Osteocyte (in vitro differentiated cells): ENCODE data around the gene FAM3D. TPM values are rescaled to one million over a fixed set of nuclear protein-coding genes. Genes with fewer than 3 reads are reported as not detected.

Experiments
- DNase-seq: peaks from one replicate; pipeline ENCODE4 v3.0.0; 2021; ENCODE audit warnings: mixed read lengths; ENCODE audit not compliant: unreplicated experiment; ENCODE audit errors: extremely low spot score
- H3K27ac Mint-ChIP-seq: one replicate; pipeline ENCODE4 v1.8.0; 2021; ENCODE audit warnings: mild to moderate bottlenecking, mixed read lengths; ENCODE audit not compliant: unreplicated experiment
- H3K27me3 Mint-ChIP-seq: one replicate; pipeline ENCODE4 v1.8.0; 2021; ENCODE audit warnings: mixed read lengths; ENCODE audit not compliant: unreplicated experiment
- H3K36me3 Mint-ChIP-seq: one replicate; pipeline ENCODE4 v1.8.0; 2021; ENCODE audit warnings: mixed read lengths; ENCODE audit not compliant: unreplicated experiment
- H3K4me1 Mint-ChIP-seq: one replicate; pipeline ENCODE4 v1.8.0; 2021; ENCODE audit warnings: mixed read lengths; ENCODE audit not compliant: unreplicated experiment
- H3K4me3 Mint-ChIP-seq: one replicate; pipeline ENCODE4 v1.8.0; 2021; ENCODE audit warnings: mild to moderate bottlenecking, moderate library complexity, mixed read lengths; ENCODE audit not compliant: unreplicated experiment
- H3K9me3 Mint-ChIP-seq: one replicate; pipeline ENCODE4 v1.8.0; 2021; ENCODE audit warnings: mixed read lengths; ENCODE audit not compliant: unreplicated experiment
- CTCF ChIP-seq: fragments of 200-600 bp; sonication (generic); IDR thresholded peaks from 2 replicates; pipeline ENCODE4 v1.5.0; 2021; ENCODE audit warnings: antibody characterized with exemption, mild to moderate bottlenecking, moderate library complexity
- total RNA-seq: library from RNA; stranded (reverse); gene quantifications from 2 replicates; pipeline ENCODE4 v1.2.1, GENCODE V29; 2021

The FAM3D gene
- total RNA-seq, 1 donor from 2014 or later = not detected

DNA sequence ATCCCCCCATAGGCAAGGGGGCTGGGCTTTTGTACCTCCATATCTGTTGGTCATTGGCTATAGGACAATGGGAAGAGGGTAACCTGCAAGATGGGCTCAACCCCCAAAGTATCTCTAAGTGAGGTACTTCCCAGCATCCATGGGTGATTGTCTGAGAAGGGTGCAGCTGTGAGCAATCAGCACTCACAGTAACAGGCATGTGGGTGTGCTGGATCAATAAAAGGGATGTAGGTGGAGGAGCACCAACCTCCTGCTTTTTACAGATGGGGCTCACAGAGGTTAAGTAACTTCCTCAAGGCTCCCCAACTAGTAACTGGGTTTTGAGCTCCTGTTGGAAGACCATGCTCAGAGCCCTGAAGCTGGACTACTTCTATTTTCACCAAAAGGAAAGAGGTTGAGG, 63.0 kb downstream of the FAM3D start:
- H3K27me3 Mint-ChIP-seq = peaks cover 57% of the 10 kb centered on the region
- no peak for DNase-seq
- H3K4me1 Mint-ChIP-seq = no peaks in the 10 kb centered on the region
- H3K36me3 Mint-ChIP-seq = no peaks in the 10 kb centered on the region
- no peak for TF ChIP-seq CTCF
- no peak overlapping the region for H3K4me3 Mint-ChIP-seq
- H3K27ac Mint-ChIP-seq = no peak overlapping the region
- peaks cover 8% of the 10 kb centered on the region for H3K9me3 Mint-ChIP-seq

GRCh38 chr3:58597770-58598310, 68.7 kb downstream of the FAM3D start:
- no peaks in the 10 kb centered on the region for H3K36me3 Mint-ChIP-seq
- peaks cover 4% of the 10 kb centered on the region for H3K9me3 Mint-ChIP-seq
- H3K4me3 Mint-ChIP-seq = no peak overlapping the region
- peaks cover 33% of the 10 kb centered on the region for H3K27me3 Mint-ChIP-seq
- DNase-seq = no peak
- TF ChIP-seq CTCF = no peak
- no peaks in the 10 kb centered on the region for H3K4me1 Mint-ChIP-seq
- no peak overlapping the region for H3K27ac Mint-ChIP-seq

- Mint-ChIP-seq H3K9me3 (no peaks in the 10 kb centered on the region), H3K27ac (no peak overlapping the region), H3K36me3 (no peaks in the 10 kb centered on the region), H3K4me3 (no peak overlapping the region), H3K4me1 (no peaks in the 10 kb centered on the region), H3K27me3 (peaks cover 27% of the 10 kb centered on the region)
- no peak for DNase-seq
- no peak for TF ChIP-seq CTCF
Measured at GRCh38 chr3:58596834-58597518, 69.6 kb downstream of the FAM3D start.

GRCh38 chr3:58594117-58594516, 72.5 kb downstream of the FAM3D start:
- peaks cover 9% of the 10 kb centered on the region for H3K27me3 Mint-ChIP-seq
- no peak for TF ChIP-seq CTCF
- DNase-seq = no peak
- no peaks in the 10 kb centered on the region for H3K4me1 Mint-ChIP-seq
- H3K36me3 Mint-ChIP-seq = no peaks in the 10 kb centered on the region
- no peak overlapping the region for H3K27ac Mint-ChIP-seq
- no peak overlapping the region for H3K4me3 Mint-ChIP-seq
- no peaks in the 10 kb centered on the region for H3K9me3 Mint-ChIP-seq

DNA sequence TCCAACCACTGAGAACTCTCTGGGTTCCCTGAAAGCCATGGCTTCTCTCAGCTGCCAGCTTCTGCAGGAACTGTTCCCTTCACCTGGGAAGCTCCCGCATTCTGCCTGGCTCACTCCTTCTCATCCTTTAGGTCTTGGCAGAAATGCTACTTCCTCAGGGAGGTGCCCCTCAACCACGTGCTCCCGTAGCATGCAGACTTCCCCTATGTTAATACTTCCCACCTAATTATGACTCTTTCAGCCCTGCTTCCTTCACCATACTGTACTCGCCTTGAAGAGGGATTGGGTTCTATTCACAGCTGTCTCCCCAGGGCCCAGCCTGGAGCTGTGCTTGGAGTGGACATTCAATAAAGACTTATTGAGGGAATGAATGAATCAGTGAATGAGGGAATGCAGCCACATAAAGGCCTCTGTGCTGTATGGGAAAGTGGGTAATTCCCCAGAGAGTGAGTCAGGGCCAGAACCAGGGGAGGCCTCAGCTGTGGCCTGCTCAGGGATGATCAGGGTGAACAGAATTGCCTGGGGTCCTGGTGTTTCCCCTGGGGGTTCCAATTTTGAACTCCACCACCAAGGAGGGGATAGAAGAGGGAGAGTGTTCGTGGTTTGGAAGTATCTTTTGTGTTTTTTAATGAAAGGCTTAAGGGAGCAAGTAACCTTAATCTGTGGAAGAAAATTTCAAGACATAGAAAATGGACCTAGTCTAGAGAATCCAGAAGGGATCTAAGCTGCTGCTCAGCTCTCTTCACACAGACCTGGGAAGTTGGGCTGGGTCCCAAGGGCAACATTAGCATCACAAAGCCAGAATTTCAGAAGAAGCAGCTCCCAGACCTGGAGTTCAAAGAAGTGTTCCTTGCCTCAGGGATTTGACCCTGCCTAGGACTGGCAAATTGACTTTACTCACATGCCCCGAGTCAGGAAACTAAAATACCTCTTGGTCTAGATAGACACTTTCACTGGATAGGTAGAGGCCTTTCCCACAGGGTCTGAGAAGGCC, 74.8 kb downstream of the FAM3D start:
- H3K4me3 Mint-ChIP-seq = no peak overlapping the region
- no peak overlapping the region for H3K27ac Mint-ChIP-seq
- peaks cover 14% of the 10 kb centered on the region for H3K27me3 Mint-ChIP-seq
- no peak for TF ChIP-seq CTCF
- no peak for DNase-seq
- no peaks in the 10 kb centered on the region for H3K36me3 Mint-ChIP-seq
- H3K9me3 Mint-ChIP-seq = no peaks in the 10 kb centered on the region
- no peaks in the 10 kb centered on the region for H3K4me1 Mint-ChIP-seq
